BE2C (cell line): ENCODE data around the gene UGT1A6.

Source experiments
- DNase-seq: peaks from one replicate; pipeline ENCODE4 v3.0.0-alpha.2; 2020
- H3K27me3 ChIP-seq: fragments of 250-450 bp; sonication (Bioruptor Pico); 2 replicates; pipeline ENCODE4 v1.5.1; 2020; ENCODE audit warnings: mild to moderate bottlenecking
- H3K36me3 ChIP-seq: fragments of 250-450 bp; sonication (Bioruptor Pico); 2 replicates; pipeline ENCODE4 v1.5.1; 2020; ENCODE audit warnings: mild to moderate bottlenecking
- H3K4me1 ChIP-seq: fragments of 250-450 bp; sonication (Bioruptor Pico); 2 replicates; pipeline ENCODE4 v1.5.1; 2020
- H3K4me3 ChIP-seq: 2 replicates; pipeline ENCODE4 v1.5.1; 2011; ENCODE audit warnings: low read depth, low read length
- H3K9me3 ChIP-seq: fragments of 250-450 bp; sonication (Bioruptor Pico); 2 replicates; pipeline ENCODE4 v1.5.1; 2020
- CTCF ChIP-seq: IDR thresholded peaks from 2 replicates; pipeline ENCODE4 v1.5.1; 2012; ENCODE audit warnings: mild to moderate bottlenecking, low read depth, low read length

UGT1A6 gene

GRCh38 chr2:233775414-233775813 lies 82.7 kb downstream of the UGT1A6 start:
- Histone ChIP-seq H3K27me3 (peaks cover 4% of the 10 kb centered on the region), H3K4me1 (no peaks in the 10 kb centered on the region), H3K9me3 (no peaks in the 10 kb centered on the region), H3K4me3 (no peak overlapping the region), H3K36me3 (no peaks in the 10 kb centered on the region)
- DNase-seq = no peak
- no peak for TF ChIP-seq CTCF

GRCh38 chr2:233778030-233778429 lies 85.3 kb downstream of the UGT1A6 start, which contains the start of gene MROH2A:
MROH2A (plus strand) TSS chr2:233778330; CDS start chr2:233779359, 1,029 bp downstream.
- H3K9me3 ChIP-seq = no peaks in the 10 kb centered on the region
- H3K4me3 ChIP-seq = no peak within 1 kb of the TSS
- H3K27me3 ChIP-seq = no peaks in the 10 kb centered on the region; the same call in 1 of the 2 replicates
- no peaks in the 10 kb centered on the region for H3K4me1 ChIP-seq
- no peak for TF ChIP-seq CTCF
- H3K36me3 ChIP-seq = no peaks in the 10 kb centered on the region
- no peak for DNase-seq

GRCh38 chr2:233779722-233780121 lies 87.0 kb downstream of the UGT1A6 start:
- H3K4me3 ChIP-seq = no peak overlapping the region
- no peaks in the 10 kb centered on the region for H3K36me3 ChIP-seq
- no peak for DNase-seq
- TF ChIP-seq CTCF = no peak
- no peaks in the 10 kb centered on the region for H3K4me1 ChIP-seq
- H3K27me3 ChIP-seq = no peaks in the 10 kb centered on the region; the same call in 1 of the 2 replicates
- H3K9me3 ChIP-seq = no peaks in the 10 kb centered on the region

- no peaks in the 10 kb centered on the region; the same call in 1 of the 2 replicates for H3K27me3 ChIP-seq
- H3K4me3 ChIP-seq = no peak overlapping the region
- H3K9me3 ChIP-seq = no peaks in the 10 kb centered on the region
- no peak for DNase-seq
- no peak for TF ChIP-seq CTCF
- no peaks in the 10 kb centered on the region for H3K4me1 ChIP-seq
- H3K36me3 ChIP-seq = no peaks in the 10 kb centered on the region
Observed at GRCh38 chr2:233780771-233781170, 88.1 kb downstream of the UGT1A6 start.

GRCh38 chr2:233789554-233789953 lies 96.9 kb downstream of the UGT1A6 start:
- no peak for TF ChIP-seq CTCF
- no peak for DNase-seq
- Histone ChIP-seq H3K4me1 (no peaks in the 10 kb centered on the region), H3K27me3 (no peaks in the 10 kb centered on the region), H3K36me3 (no peaks in the 10 kb centered on the region), H3K9me3 (no peaks in the 10 kb centered on the region), H3K4me3 (no peak overlapping the region)

- Histone ChIP-seq H3K9me3 (no peaks in the 10 kb centered on the region), H3K36me3 (no peaks in the 10 kb centered on the region), H3K4me1 (no peaks in the 10 kb centered on the region), H3K27me3 (no peaks in the 10 kb centered on the region), H3K4me3 (no peak overlapping the region)
- DNase-seq = no peak
- no peak for TF ChIP-seq CTCF
Observed at GRCh38 chr2:233791151-233791882, 98.6 kb downstream of the UGT1A6 start.
